SK-N-MC (cell line): ENCODE results near the gene TEX51.

Experiments used
- EZH2 ChIP-seq: fragments of 200-600 bp; sonication (generic); IDR thresholded peaks from one replicate; pipeline ENCODE4 v1.6.1; 2017; ENCODE audit warnings: antibody characterized with exemption
- POLR2AphosphoS5 ChIP-seq: IDR thresholded peaks from 2 replicates; pipeline ENCODE4 v1.6.1; 2012; ENCODE audit warnings: mild to moderate bottlenecking, low read depth, low read length, borderline replicate concordance

DNA sequence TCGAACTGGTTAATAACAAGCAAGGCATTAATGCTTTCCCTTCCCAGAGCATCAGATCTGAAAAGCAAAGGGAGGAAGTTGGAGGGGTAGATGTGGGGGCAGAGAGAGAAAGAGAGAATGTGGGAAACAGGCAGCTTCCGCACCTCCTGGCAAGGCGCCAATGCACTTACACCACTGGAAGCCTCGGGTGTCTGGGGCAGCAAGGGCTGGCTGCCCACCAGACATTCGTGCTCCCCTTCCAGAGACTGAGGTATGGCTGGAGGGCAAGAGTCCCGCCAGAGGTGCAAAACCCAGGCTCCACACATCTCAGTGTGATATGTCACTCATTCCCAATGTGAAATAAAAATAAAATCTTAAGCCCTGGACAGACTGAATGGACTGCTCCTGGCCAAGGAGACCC lies 46.4 kb downstream of the TEX51 start:
- no peak for TF ChIP-seq EZH2
- no peak for TF ChIP-seq POLR2AphosphoS5
